NCI-H748 (cell line): ENCODE measurements around the gene TRIM24.
A peak's percentile ranks its signal among the peaks of the same experiment; 100 is the strongest.
"Not testable (repeated sequence)": the region's sequence is repeated elsewhere in the genome, so short reads cannot be mapped to it uniquely, and the experiment has no call there.

ENCODE experiments used
- DNase-seq: peaks from one replicate; lab custom pipeline; 2025; ENCODE audit not compliant: unreplicated experiment; lab: John Stamatoyannopoulos, UW

TRIM24 gene

DNA sequence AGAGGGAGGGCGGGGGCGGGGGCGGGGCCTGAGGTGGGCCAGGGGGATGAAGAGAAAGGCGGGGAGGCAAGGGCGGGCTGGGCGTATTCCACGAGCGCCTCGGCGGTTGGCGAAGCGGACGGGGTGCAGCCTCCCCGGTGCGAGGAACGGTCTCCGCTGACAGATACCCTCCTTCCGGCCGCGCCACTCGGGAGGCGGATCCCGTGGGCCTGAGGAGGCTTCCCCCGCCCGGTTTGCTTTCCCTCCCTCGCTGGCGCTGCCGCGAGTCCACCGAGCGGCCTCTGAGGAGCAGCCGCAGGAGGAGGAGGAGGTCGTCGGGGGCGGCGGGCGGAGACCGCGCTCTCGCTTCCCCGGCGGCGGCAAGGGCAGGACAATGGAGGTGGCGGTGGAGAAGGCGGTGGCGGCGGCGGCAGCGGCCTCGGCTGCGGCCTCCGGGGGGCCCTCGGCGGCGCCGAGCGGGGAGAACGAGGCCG is at the start of gene TRIM24:
Gene TRIM24, plus strand, starts transcription at position 84 of the 473 bp plus-strand sequence. Its CDS starts 290 bp downstream, at position 374.
- DNase-seq = peak; percentile 100

DNA sequence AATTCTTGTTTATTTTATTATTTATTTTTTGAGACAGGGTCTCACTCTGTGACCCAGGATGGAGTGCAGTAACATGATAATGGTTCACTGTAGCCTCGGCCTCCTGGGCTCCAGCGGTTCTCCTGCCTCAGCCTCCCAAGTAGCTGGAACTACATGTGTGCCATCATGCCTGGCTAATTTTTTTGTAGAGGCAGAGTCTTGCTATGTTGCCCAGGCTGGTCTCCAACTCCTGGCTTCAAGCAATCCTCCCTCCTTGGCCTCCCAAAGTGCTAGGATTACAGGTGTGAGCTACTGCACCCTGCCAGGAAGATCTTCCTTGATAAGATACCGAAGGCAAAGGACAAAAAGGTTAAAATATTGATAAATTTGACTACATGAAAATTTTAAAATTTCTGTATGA is 48.0 kb upstream of the TRIM24 start:
- not testable (repeated sequence) for DNase-seq

DNA sequence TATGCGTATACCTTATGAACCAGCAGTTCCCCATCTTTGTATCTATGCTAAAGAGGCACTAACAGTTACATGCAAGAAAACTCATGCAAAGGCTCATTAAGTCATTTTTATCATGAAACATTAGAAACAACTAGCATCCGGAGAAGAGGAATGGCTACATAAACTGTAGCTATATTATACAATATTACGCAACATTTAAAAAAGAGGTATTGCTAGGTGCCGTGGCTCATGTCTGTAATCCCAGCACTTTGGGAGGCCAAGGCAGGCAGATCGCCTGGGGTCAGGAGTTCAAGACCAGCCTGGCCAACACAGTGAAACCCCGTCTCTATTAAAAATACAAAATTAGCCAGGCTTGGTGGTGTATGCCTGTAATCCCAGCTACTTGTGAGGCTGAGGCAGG is 47.1 kb upstream of the TRIM24 start:
- not testable (repeated sequence) for DNase-seq

DNA sequence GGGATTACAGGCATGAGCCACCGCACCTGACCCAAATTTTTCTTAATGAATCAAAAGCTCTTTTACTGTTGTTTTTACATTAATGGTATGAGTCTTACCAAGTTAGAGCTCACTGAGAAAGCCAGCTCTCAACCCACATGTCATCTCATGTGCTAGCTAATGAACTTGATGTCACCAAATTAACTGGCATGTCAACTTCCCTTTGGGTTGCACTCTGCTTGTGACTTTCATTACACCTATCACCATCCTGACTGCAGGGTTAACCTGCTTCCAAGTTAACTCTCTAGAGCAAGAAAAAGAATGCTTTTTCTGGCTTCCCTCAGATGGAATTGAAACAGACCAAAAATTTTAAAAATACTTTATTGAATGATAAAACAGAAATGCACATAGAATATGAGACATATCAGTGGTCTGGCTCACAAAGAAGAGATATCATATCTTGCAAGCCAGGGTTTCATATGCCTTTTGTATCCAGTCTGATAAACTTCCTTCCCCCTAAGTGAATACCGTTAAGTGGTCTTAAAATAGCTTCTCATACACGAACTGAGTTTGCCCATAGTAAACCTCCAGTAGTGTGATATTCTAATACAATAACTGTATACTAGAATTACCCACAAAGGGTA is 42.9 kb upstream of the TRIM24 start:
- DNase-seq = no peak

DNA sequence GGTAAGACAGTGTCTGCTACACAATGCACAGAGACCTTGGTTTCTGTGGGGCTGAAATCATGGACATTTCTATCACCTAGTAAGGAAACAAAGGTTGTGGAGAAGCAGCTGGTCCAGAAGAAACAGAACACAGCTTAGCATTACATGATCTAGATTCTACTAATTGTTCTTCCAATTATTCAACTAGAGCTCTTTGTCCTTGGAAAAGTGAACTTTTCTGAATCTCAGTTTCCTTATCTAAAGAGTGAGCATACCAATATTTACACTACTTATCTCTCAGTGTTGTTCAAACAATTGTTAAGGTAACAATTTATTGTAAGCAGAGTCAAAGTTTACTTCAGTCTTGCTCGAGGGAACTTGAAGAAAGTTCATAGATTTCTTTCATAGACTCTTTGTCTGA is 42.3 kb upstream of the TRIM24 start:
- no peak for DNase-seq

DNA sequence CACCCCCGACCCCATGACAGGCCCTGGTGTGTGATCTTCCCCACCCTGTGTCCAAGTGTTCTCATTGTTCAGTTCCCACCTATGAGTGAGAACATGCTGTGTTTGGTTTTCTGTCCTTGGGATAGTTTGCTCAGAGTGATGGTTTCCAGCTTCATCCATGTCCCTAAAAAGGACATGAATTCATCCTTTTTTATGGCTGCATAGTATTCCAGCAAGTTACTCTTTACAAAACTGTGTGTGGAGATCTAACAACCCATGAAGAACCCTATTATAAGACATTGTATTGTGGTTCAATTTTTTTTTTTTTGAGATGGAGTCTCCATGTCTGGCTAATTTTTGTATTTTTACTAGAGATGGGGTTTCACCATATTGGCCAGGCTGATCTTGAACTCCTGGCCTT is 41.7 kb upstream of the TRIM24 start:
- DNase-seq = not testable (repeated sequence)

DNA sequence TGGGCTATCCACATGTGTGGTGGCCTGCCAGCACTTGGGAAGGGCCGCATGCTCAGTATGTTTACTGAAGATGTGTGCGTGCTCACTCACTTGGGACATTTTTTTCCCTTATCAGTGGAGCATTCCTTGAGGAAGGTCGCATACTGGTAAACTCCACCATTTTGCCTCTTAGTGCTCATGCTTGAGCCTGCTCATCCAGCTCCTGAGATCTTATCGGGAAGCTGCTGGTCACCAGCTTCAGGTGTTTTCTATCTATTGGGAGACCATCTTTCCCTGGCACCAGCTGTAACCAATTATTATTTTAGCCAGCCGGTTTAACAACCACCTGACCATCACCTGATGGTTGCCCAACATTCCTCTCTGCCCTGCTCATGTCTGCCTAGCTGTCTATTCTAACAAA is 35.0 kb upstream of the TRIM24 start:
- DNase-seq = no peak

DNA sequence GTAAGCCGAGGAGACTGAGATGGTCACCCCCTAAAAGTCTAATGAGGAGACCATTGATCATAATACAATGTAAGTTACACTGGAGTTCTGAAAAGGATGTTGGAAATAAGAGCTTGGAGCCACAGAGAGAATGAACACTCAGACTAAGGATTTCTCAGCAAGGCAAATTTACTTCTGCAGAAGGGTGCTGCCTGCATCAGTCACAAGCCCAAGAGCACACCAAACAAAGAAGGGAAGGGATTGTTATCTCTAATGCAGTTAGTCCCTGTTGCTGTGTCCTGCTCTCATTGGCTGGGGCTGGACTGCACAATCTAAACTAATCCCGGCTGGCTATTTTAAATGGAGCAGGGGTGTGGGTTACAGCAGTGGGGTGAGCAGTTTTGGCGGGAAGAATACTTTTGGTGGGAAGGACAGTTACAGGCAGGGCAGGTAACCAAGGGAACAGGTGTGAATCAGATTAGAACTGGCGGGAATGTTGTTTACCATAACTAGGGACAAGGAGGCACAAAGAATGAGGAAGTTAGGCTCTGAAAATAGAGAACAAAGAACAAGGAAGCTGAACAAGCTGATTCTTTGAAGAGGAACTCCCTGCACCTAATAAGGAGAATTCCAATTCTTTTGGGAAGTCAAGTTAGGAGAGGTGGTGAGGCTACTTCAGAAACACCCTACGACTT is 30.3 kb upstream of the TRIM24 start:
- no peak for DNase-seq

DNA sequence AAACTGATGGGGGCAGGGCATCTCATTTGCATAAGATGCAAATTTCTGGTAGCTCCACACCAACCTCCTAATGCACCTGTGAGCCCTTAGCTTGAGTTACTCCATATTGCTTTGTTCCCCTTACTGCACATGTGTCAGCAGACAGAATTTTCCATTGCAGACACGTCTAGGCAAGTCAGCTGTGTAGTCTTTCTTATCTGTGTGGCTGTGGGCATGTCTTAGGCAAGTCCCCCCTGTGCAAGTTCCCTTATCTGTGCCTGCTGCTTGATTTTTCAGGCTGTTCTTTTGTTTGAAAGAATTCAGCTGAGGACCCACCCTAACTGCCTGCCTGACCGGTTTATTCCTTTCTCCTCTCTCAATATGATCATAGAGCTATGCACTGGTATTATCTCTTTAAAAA is 28.5 kb upstream of the TRIM24 start:
- DNase-seq = no peak

DNA sequence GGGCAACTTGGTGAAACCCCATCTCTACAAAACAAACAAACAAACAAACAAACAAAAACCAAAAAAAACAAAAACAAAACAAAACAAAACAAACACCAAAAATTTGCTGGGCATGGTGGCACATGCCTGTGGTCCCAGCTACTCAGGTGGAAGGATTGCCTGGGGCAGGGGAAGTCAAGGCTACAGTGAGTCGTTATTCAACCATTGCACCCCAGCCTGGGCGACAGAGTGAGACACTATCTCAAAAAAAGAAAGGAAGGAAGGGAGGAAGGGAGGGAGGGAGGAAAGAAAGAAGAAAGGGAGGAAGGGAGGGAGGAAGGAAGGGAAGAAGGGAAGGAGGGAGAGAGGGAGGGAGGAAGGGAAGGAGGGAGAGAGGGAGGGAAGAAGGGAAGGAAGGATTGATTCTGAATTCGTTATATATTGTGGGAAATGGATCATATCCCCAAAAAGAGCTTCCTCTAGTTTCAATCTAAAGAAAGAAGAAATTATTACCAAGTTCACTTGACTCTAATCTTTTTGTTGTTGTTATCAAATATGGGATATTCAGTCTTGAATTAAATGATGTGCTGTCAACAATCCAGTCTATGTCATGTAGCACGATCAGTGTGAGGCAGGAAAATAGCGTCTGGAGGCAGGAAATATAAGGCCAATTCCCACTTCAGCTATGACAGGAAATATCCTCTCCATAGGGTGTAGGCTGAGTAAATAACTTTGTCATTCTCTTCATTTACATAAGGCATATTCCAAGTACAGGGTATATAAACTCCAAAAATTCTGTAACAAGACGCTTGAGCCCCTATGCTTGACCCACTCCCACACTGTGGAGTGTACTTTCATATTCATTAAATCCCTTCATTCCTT is 26.2 kb upstream of the TRIM24 start:
- no peak for DNase-seq

DNA sequence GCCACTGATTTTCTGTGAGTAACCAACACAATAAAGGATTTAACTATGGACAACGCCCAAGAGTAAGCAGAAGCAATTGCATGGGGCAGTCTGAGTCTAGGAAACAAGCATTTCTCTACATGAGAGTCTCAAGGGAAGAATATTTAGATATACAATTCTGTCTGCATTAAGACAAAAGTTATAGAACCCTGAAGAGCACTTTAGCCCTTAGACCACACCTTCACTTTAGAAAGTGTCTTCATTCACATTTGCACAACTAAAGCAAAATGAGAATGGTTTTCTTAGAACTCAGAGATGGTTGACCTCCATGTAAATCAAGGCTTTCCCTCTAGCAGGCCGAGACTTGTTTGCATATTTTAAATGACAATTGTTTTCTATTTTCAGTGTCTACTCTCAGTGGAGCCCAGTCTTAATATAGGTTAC is 25.5 kb upstream of the TRIM24 start:
- no peak for DNase-seq

DNA sequence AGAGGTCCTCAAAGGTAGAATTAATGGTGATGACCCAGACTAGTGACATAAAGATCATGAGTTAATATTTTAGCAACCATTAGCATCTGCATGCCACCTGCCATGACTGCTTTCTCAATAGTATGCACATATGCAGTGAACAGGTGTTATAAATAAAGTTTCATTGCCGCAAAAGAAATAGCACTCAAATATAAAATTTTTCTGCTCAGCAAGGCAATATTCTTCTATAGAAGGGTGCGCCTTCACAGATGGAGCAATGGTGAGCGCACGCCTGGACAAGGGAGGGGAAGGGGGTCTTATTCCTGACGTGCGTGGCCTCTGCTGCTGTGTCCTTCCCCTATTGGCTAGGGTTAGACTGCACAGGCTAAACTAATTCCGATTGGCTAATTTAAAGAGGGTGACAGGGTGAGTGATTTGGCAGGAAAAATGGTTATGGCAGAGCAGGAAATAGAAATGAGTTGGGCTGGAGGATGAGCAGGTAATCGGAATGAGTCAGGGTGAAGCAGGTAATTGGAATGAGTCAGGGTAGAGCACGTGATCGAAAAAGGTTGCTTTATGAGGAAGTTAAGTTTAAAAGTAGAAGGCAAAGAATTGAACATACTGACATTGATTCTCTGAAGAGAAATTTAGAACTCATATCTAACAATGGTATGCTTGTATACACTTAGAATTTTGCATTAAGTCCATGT is 24.7 kb upstream of the TRIM24 start:
- DNase-seq = no peak

DNA sequence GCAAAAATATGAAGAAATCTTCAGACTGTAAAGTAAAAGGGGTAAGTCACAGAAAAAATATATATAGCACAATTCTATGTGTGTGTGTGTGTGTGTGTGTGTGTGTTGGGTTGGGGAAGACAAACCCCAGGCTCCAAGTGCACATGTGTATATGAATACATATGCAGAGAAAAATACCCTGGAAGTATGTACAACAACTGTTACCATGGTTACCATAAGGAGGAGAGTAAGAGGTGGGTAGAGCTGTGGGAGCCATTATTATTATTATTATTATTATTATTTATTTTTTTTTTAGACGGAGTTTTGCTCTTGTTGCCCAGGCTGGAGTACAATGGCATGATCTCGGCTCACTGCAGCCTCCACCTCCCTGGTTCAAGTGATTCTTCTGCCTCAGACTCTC is 23.7 kb upstream of the TRIM24 start:
- DNase-seq = no peak

DNA sequence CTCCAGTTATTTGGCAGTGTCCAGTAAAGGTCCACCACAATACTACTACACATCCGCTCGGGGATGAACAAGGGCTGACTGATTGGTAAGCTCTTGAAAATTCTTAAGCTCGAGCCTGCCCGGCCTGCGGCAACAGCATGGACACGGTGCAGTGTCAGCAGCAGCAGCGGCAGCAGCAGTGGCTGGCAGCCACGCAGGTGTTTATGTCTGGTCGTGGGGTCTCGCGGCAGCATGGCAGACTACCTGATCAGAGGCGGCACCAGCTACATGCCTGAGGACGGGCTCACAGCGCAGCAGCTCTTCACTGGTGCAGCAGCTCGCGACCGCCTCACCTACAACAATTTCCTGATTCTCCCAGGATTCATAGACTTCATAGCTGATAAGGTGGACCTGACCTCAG is 19.6 kb upstream of the TRIM24 start:
- no peak for DNase-seq

DNA sequence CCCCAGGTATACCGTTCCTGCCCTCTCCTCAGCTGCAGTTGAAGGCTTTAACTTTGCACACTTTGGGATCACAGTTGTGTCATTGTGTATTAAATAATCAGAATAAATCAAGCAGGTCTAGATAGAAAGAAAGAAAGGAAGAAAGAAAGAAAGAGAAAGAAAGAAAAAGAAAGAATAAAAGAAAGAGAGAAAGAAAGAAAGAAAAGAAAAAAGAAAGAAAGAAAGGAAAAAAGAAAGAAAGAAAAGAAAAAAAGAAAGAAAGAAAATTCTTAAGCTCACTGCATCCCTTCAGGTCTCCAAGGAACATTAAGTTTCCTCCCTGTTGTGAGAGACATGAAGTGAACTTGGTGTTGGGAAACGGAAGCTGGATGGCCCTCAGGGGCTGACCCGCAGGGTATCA is 17.2 kb upstream of the TRIM24 start:
- DNase-seq = no peak

DNA sequence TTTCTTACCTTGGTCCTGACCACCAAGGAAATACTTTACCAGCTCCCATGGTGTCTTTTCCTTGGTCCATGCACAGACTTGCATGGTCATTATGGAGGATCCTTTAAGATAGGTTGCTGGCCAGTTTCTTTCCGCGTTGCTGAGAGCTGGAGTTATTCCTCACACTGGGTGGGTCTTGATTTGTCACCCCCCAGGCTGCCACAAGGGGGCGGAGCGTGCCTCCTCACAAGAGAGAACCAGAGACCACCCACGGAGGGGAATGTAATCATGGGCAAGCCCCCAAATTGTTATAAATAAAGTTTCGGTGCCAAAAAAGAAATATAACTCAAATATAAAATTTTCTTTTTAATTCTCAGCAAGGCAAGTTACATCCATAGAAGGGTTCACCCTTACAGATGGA is 10.5 kb upstream of the TRIM24 start:
- DNase-seq = no peak

DNA sequence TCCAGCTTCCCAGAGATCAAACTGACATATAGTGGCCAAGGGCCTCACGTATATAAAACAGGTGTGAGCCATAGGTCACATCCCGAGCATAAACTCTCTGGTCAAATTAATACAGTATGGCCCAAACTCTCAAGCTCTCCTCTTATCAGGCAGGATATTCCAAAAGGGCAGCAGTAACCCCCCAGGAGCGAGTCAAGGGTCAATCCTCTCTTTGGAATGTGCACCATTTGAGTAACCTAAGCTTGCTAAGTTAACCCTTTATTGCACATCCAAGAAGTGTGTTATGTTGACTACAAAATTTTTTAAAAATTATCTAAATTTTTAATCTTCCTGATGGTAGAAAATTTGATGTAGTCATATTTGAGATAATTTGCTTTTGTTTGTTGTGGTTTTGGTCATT is 4.5 kb upstream of the TRIM24 start:
- no peak for DNase-seq

DNA sequence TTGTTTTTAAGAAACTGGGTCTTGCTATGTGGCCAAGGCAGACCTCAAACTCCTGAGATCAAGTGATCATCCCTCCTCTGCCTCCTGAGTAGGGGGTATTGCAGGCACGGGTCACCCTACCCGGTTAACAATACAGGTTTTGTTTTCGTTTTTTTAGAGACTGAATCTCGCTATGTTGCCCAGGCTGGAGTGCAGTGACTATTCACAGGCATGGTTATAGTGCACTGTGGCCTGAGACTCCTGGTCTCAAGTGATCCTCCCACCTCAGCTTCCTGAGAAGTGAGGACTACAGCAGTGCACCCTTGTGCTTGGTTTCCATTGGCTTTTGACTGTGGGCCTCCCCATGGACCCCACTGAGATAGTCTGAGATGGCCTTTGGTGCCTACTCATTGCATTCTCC is 3.8 kb upstream of the TRIM24 start:
- no peak for DNase-seq

DNA sequence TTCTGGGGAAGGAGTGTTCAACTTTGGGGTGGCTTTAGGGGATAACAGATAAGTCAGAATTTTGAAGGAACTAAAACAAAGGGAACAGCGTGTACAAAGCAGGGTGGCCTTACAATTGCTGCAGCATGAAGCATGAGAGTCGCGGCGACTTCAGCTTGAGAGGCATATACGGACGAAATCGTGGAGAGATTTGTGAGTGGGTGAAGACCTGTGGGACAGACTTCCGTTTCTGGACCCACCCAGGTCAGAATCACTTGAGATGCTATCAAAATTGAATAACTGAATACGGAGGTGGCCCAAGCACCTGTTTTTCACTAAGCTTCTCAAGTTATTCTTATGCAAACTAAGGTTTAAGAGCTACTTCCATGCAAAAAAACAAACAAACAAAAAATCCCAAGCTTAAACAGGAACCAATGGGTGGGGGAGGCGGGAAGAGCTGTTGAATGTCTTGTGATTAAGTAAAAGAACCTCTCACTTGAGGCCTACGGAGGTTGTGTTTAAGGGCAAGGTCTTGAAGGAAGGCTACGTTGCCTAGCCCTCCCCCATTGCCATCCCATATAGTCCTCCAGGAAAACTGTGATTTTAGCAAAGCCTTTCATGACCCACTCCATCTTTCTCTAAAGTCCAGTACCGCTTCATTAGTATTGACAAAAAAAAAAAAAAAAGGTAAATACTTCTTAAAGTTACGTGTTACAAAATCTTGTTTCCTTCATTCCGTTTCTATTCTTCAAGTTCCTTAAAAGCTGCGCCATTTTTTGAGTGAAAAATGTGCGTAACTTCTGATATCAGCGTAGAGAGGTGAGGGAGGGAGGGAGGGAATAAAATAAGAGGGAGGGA is 1.3 kb upstream of the TRIM24 start:
- no peak for DNase-seq

DNA sequence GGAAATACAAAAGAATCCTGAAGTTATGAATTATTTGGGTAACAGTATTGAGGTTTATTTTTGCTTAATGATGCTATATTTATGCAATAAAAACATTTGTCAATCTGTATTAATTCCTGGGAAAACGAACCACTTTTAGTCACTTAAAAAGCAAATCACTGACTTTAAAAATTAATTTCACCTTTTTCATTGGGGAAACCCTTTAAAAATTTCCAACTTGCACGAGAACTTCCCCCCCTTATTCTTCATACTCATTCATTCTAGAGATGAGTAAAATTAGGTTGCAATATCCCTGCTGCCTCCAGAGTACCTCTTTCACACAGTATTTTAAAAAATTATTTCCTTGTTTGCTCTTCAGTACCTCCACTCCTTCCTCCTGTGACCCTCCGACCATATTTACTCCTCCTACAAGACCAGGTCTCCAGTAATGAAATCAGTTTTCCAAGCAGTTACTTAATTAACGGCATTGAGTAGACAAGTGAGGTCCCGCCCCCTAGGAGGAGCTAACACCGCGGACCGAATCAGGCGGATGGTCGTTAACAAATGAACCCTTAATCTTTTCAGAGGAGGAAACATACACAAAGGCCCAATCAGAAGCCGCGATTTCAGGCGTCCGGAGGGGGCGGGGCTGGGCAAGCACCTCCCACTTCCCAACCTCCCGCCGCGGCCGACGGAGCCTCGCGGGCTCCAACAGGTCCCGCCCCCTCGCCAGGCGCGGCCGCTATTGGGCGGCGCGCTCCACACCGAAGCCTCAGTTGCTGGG is 465 bp upstream of the TRIM24 start:
- peak; percentile 100 for DNase-seq
